ENCODE measurements around the gene ST14. TPM values are rescaled to one million over a fixed set of nuclear protein-coding genes. Genes with fewer than 3 reads are reported as not detected.

Gene ST14
- total and polyA plus RNA-seq, 10 of the 15 experiments (the other 5 are each of a cell fraction or from before 2014, with no cell fraction given) = 0.02 to 3.9 (median 0.73) TPM; not detected in 2

- Histone ChIP-seq H3K9ac (ENCODE audit: control insufficient read depth, insufficient read depth, low read length) (no peak overlapping the region), H3K27me3 (replicated peaks in 1 of 2; ENCODE audit: control insufficient read depth in 2 of 2, insufficient read depth in 2 of 2, low read length in 1 of 2) (no peaks in the 10 kb centered on the region), H4K20me1 (ENCODE audit: control insufficient read depth, insufficient read depth) (no peaks in the 10 kb centered on the region), H3K36me3 (ENCODE audit: control insufficient read depth in 2 of 2, insufficient read depth in 2 of 2, low read length in 1 of 2) (no peaks in the 10 kb centered on the region), H3K4me1 (ENCODE audit: control insufficient read depth, insufficient read depth, low read length) (peaks cover 48% of the 10 kb centered on the region), H3K4me3 (no peak overlapping the region), H3K79me2 (ENCODE audit: control insufficient read depth, insufficient read depth, low read length) (no peaks in the 10 kb centered on the region), H2AFZ (ENCODE audit: control insufficient read depth, low read depth, low read length) (no peak overlapping the region), H3K9me3 (replicated peaks; ENCODE audit: control insufficient read depth, insufficient read depth, low read length) (no peaks in the 10 kb centered on the region; the same call in 2 of the 3 replicates), H3K4me2 (ENCODE audit: control insufficient read depth, insufficient read depth) (no peak overlapping the region), H3K27ac (ENCODE audit: control insufficient read depth, insufficient read depth) (no peak overlapping the region)
- BruUV-seq (replicated peaks) = no TSS peak
- 15% methylated on average over 5 of the region's 5 CpGs for WGBS (ENCODE audit: insufficient coverage, insufficient replicate concordance, low lambda C conversion rate, missing lambda C conversion rate)
- RAD21 ChIA-PET (ENCODE audit: unreplicated experiment) = interaction anchor here (0.9 to 3.9 kb wide), 6 partner anchors 15 to 143 kb away, joined by 3 to 30 read pairs (median 4); no protein-coding TSS in a partner anchor
- in situ Hi-C loops (cut with MboI) = no loop called here
- POLR2A ChIA-PET = interaction anchor here (0.7 to 0.9 kb wide), 2 partner anchors 32 to 252 kb away, joined by 3 read pairs; no protein-coding TSS in a partner anchor
- CTCF ChIA-PET = interaction anchor here (0.8 to 3.5 kb wide), 5 partner anchors 15 to 144 kb away, joined by 3 to 45 read pairs (median 4); partner anchors contain the start of gene PRDM10
- intact Hi-C loops (cut with micrococcal nuclease; ENCODE audit: unreplicated experiment) = loop anchor here (5.0 kb wide), 1 partner anchor 36 kb away; no protein-coding TSS in a partner anchor
- no peak for DNase-seq (ENCODE audit: low read depth, low spot score)
- no peak for FAIRE-seq
- SMC1A ChIA-PET (ENCODE audit: uncharacterized antibody, unreplicated experiment) = interaction anchor here (0.6 to 5.0 kb wide), 8 partner anchors 12 to 225 kb away, joined by 3 to 33 read pairs (median 4); partner anchors contain the start of gene ST14
- ATAC-seq = peak; percentile 58
- TF ChIP-seq RUNX3 (IDR thresholded peaks at IDR 0.05; ENCODE audit: low read length) (peak; percentile 16; the same call in 1 of the 2 replicates), GABPA (IDR thresholded peaks at IDR 0.05; ENCODE audit: low read depth) (no peak), RELA (IDR thresholded peaks at IDR 0.05; ENCODE audit: borderline replicate concordance, partially characterized antibody) (no peak), ETV6 (conservative IDR thresholded peaks at IDR 0.05 in 1 of 2, IDR thresholded peaks at IDR 0.05 in 1 of 2; ENCODE audit: borderline replicate concordance in 1 of 2, low read depth in 1 of 2) (no peak), ZBTB4 (CRISPR knock-in tag; IDR thresholded peaks at IDR 0.05) (no peak), IRF5 (IDR thresholded peaks at IDR 0.05; ENCODE audit: borderline replicate concordance) (no peak), BCL3 (IDR thresholded peaks at IDR 0.05; ENCODE audit: borderline replicate concordance, insufficient read depth, low read depth, low read length, poor library complexity, severe bottlenecking) (no peak), SPI1 (IDR thresholded peaks at IDR 0.05; ENCODE audit: borderline replicate concordance, insufficient read depth, low read depth, low read length) (peak; percentile 67; the same call in 1 of the 2 replicates), EZH2 (IDR thresholded peaks at IDR 0.05; ENCODE audit: borderline replicate concordance, control insufficient read depth, low read depth, low read length) (no peak), PRDM15 (CRISPR knock-in tag; IDR thresholded peaks at IDR 0.05) (no peak), E2F4 (IDR thresholded peaks at IDR 0.05; ENCODE audit: low read depth, low read length) (no peak)
Measured at GRCh38 chr11:130146796-130147195, 12.8 kb upstream of the ST14 start.

All from GM12878 (cell line).